RWPE2 (cell line): Measurements from ENCODE around the gene GPC4.

Source experiments
- ATAC-seq: fragments of 200-7000 bp; cut with Tn5 transposase; 3 replicates; pipeline ENCODE4 v1.9.1; 2021; ENCODE audit warnings: low read depth
- DNase-seq: peaks from one replicate; pipeline ENCODE4 v3.0.0-alpha.2; 2020; ENCODE audit warnings: low spot score
- H3K27ac ChIP-seq: fragments of 450-650 bp; 2 replicates; pipeline ENCODE4 v1.5.1; 2017; ENCODE audit warnings: mild to moderate bottlenecking; ENCODE audit not compliant: poor library complexity, severe bottlenecking
- H3K27me3 ChIP-seq: fragments of 250-450 bp; sonication (Bioruptor Pico); 2 replicates; pipeline ENCODE4 v1.5.1; 2021; ENCODE audit warnings: mild to moderate bottlenecking, moderate library complexity; ENCODE audit not compliant: insufficient read depth, poor library complexity, severe bottlenecking
- H3K36me3 ChIP-seq: fragments of 250-450 bp; sonication (Bioruptor Pico); 2 replicates; pipeline ENCODE4 v1.5.1; 2020; ENCODE audit warnings: low read depth, mild to moderate bottlenecking, moderate library complexity
- H3K4me1 ChIP-seq: fragments of 250-450 bp; sonication (Bioruptor Pico); 2 replicates; pipeline ENCODE4 v1.5.1; 2021; ENCODE audit warnings: mild to moderate bottlenecking, moderate library complexity; ENCODE audit not compliant: insufficient read depth, poor library complexity, severe bottlenecking
- H3K4me3 ChIP-seq: fragments of 250-450 bp; sonication (Bioruptor Pico); 2 replicates; pipeline ENCODE4 v1.5.1; 2021; ENCODE audit warnings: mild to moderate bottlenecking, moderate library complexity; ENCODE audit not compliant: severe bottlenecking
- H3K9me3 ChIP-seq: fragments of 250-450 bp; sonication (Bioruptor Pico); 2 replicates; pipeline ENCODE4 v1.5.1; 2021; ENCODE audit warnings: mild to moderate bottlenecking, moderate library complexity; ENCODE audit not compliant: severe bottlenecking
- TF ChIP-seq, protein P1 (sequence below): fragments of 450-650 bp; IDR thresholded peaks from one replicate; pipeline ENCODE4 v1.5.1; 2017; ENCODE audit warnings: mild to moderate bottlenecking, moderate library complexity; ENCODE audit not compliant: poor library complexity, severe bottlenecking

The GPC4 gene

DNA sequence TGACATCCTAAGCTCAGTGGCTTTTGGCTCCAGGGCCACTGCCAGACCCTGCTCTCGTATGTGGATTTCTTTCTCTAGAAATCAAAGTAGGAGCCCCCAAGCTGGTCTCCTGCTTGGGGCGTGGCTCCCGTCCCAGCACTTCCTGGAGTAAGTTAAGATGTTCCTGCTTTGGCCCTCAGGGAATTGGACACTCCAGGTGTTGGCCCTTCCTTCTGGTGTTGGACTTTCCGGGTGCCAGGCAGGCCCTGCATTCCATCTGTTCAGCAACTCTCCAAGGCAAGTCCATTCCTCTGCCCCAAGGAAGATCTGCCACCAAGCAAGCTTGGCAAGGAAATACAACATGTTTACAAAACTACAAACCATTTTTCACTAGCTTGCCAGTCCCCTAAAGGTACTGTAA is 22.1 kb upstream of the GPC4 start:
- TF ChIP-seq, protein P1, sequence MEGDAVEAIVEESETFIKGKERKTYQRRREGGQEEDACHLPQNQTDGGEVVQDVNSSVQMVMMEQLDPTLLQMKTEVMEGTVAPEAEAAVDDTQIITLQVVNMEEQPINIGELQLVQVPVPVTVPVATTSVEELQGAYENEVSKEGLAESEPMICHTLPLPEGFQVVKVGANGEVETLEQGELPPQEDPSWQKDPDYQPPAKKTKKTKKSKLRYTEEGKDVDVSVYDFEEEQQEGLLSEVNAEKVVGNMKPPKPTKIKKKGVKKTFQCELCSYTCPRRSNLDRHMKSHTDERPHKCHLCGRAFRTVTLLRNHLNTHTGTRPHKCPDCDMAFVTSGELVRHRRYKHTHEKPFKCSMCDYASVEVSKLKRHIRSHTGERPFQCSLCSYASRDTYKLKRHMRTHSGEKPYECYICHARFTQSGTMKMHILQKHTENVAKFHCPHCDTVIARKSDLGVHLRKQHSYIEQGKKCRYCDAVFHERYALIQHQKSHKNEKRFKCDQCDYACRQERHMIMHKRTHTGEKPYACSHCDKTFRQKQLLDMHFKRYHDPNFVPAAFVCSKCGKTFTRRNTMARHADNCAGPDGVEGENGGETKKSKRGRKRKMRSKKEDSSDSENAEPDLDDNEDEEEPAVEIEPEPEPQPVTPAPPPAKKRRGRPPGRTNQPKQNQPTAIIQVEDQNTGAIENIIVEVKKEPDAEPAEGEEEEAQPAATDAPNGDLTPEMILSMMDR: no peak
- Histone ChIP-seq H3K9me3 (no peaks in the 10 kb centered on the region), H3K4me1 (no peaks in the 10 kb centered on the region), H3K27ac (no peak overlapping the region), H3K4me3 (no peak overlapping the region), H3K36me3 (no peaks in the 10 kb centered on the region), H3K27me3 (no peaks in the 10 kb centered on the region)
- ATAC-seq: no peak
- no peak for DNase-seq

DNA sequence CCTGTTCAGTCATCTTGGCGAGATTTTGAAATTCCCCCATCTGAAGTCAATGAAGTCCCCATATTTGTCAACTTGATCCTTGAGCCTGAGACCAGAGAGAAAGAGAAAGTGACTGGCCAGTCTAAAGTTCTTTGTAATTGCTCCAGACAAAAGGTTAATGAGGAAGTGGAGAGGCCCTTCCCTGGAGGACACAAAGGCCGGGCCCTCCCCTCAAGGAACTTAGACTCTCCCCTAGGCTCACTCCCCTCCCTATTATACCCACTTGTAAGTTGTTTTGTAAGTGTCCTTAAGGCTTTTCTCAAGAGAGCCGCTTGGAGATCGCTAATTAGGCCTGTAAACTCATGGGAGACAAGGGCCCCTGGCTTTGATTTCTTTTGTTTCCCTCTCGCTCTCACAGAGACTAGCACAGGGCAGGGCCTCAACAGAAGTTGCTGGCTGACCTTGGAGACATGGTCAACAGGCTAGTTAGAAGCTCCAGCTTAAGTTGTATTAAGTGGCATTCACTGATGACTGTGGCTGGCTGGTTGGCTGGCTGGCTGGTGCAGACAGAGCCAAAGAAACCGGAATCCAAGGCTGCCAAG is 20.3 kb upstream of the GPC4 start:
- TF ChIP-seq, protein P1: no peak
- H3K27me3 ChIP-seq: no peaks in the 10 kb centered on the region
- no peaks in the 10 kb centered on the region for H3K9me3 ChIP-seq
- H3K4me3 ChIP-seq: no peak overlapping the region
- DNase-seq (no peak), ATAC-seq (no peak)
- H3K36me3 ChIP-seq: no peaks in the 10 kb centered on the region
- H3K27ac ChIP-seq: no peak overlapping the region
- no peaks in the 10 kb centered on the region for H3K4me1 ChIP-seq

DNA sequence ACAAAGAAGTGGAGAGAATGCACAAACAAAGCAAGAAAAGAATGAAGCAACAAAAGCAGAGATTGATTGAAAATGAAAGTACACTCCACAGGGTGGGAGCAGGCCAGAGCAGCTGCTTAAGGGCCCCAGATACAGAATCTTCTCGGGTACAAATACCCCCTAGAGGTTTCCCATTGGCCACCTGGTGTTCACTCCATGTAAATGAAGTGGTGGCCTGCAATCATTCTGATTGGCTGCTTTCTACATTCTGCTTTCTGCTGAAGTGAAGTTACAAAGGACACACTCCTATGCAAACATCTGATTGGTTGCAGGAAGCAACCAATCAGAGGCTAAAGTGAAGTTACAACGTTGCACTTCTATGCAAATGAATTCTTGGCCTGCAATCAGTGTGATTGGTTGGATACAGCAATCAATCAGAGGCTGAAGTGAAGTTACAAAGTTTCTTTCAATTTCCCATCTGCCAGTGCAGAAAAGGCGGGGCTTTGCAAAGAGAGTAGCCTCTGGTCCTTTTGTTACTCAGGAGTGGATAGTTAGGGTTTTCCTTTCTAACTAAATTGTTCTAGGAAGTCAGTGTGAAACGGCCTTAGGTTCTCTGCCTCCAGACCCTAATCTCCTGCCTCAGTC is 19.0 kb upstream of the GPC4 start:
- TF ChIP-seq, protein P1: no peak
- no peaks in the 10 kb centered on the region for H3K27me3 ChIP-seq
- ATAC-seq (no peak), DNase-seq (no peak)
- H3K27ac ChIP-seq: no peak overlapping the region
- H3K36me3 ChIP-seq: no peaks in the 10 kb centered on the region
- H3K4me1 ChIP-seq: no peaks in the 10 kb centered on the region
- H3K4me3 ChIP-seq: no peak overlapping the region
- H3K9me3 ChIP-seq: no peaks in the 10 kb centered on the region

DNA sequence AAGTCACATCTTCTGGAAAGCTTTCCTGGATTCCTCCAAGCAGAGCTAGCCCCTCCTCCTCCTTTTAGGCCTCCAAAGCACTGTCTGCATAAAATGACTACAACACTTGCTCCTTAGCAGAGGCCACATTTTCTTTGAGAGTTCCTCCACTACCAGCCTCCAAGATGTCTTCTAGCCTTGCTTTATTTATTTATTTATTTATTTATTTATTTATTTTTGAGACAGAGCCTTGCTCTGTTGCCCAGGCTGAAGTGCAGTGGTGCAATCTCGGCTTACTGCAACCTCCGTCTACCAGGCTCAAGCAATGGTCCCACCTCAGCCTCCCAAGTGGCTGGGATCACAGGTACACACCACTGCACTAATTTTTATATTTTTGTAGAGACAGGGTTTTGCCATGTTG is 4.6 kb upstream of the GPC4 start:
- H3K4me3 ChIP-seq: no peak overlapping the region
- DNase-seq (no peak), ATAC-seq (no peak)
- H3K27ac ChIP-seq: no peak overlapping the region
- no peaks in the 10 kb centered on the region for H3K9me3 ChIP-seq
- TF ChIP-seq, protein P1: no peak
- H3K4me1 ChIP-seq: no peaks in the 10 kb centered on the region
- no peaks in the 10 kb centered on the region for H3K36me3 ChIP-seq
- H3K27me3 ChIP-seq: peaks cover 16% of the 10 kb centered on the region

DNA sequence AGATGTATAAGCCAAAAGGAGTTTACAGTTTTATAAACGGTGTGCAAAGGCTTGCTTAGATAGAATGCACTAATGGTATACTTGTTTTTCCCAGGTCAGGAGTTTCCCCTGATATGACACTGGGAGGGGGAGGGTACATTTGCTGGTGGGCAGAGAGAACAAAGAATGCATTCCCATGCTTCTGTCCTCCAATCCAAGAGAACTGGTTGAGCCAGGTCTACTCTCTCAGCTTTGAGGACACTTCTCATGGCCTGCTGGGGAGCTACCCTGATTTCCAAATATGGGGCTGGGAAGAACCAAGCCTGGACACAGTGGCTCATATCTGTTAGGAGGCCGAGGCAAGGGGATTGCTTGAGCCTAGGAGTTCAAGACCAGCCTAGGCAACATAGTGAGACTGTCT is 3.3 kb upstream of the GPC4 start:
- no peaks in the 10 kb centered on the region for H3K36me3 ChIP-seq
- no peaks in the 10 kb centered on the region for H3K4me1 ChIP-seq
- H3K4me3 ChIP-seq: no peak overlapping the region
- DNase-seq: no peak
- TF ChIP-seq, protein P1: no peak
- H3K9me3 ChIP-seq: no peaks in the 10 kb centered on the region
- ATAC-seq: no peak
- H3K27ac ChIP-seq: no peak overlapping the region
- H3K27me3 ChIP-seq: peaks cover 20% of the 10 kb centered on the region
